ENCODE data around the gene SPPL3.

- TF ChIP-seq CTCF (IDR thresholded peaks at IDR 0.05; ENCODE audit: insufficient read depth, low read length, poor library complexity, severe bottlenecking) = no peak
- TF ChIP-seq EZH2phosphoT487 (conservative IDR thresholded peaks at IDR 0.05; ENCODE audit: low read length) = no peak
These were observed 16.0 kb upstream of the SPPL3 start for GRCh38 chr12:120920178-120920577.
